Measurements from ENCODE around the gene IGSF21. TPM values are rescaled to one million over a fixed set of nuclear protein-coding genes. Genes with fewer than 3 reads are reported as not detected.

The IGSF21 gene
- total RNA-seq, 1 experiment from 2014 or later = 30.5 TPM

DNA sequence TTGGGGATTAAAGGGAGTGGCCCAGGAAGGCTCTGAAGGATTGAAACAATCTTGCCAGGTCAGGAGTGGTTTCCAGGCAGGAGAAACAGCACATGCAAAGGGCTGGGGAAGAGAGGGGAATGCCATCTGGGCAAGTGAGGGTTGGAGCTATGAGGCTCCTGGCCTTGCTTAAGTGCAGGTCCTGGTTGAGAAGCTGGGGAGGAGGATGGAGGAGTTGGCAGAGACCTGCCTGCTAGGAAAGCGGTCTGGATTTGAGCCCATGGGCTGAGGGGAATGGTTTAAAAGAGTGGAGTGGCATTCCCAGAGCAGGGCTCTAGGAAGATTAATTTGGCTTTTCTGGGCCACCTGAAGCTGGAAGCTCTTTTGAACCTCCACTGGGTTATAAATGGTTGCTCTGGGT, 9.2 kb downstream of the IGSF21 start (continued):
- TF ChIP-seq, protein P1, sequence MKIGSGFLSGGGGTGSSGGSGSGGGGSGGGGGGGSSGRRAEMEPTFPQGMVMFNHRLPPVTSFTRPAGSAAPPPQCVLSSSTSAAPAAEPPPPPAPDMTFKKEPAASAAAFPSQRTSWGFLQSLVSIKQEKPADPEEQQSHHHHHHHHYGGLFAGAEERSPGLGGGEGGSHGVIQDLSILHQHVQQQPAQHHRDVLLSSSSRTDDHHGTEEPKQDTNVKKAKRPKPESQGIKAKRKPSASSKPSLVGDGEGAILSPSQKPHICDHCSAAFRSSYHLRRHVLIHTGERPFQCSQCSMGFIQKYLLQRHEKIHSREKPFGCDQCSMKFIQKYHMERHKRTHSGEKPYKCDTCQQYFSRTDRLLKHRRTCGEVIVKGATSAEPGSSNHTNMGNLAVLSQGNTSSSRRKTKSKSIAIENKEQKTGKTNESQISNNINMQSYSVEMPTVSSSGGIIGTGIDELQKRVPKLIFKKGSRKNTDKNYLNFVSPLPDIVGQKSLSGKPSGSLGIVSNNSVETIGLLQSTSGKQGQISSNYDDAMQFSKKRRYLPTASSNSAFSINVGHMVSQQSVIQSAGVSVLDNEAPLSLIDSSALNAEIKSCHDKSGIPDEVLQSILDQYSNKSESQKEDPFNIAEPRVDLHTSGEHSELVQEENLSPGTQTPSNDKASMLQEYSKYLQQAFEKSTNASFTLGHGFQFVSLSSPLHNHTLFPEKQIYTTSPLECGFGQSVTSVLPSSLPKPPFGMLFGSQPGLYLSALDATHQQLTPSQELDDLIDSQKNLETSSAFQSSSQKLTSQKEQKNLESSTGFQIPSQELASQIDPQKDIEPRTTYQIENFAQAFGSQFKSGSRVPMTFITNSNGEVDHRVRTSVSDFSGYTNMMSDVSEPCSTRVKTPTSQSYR (CRISPR knock-in tag; IDR thresholded peaks at IDR 0.05) = no peak
- TF ChIP-seq TEAD1 (CRISPR knock-in tag; IDR thresholded peaks at IDR 0.05) (no peak), TEAD4 (CRISPR knock-in tag; IDR thresholded peaks at IDR 0.05) (no peak), PRRX2 (CRISPR knock-in tag; IDR thresholded peaks at IDR 0.05) (no peak)
- TF ChIP-seq, protein P2, sequence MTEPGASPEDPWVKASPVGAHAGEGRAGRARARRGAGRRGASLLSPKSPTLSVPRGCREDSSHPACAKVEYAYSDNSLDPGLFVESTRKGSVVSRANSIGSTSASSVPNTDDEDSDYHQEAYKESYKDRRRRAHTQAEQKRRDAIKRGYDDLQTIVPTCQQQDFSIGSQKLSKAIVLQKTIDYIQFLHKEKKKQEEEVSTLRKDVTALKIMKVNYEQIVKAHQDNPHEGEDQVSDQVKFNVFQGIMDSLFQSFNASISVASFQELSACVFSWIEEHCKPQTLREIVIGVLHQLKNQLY (CRISPR knock-in tag; IDR thresholded peaks at IDR 0.05) = no peak

DNA sequence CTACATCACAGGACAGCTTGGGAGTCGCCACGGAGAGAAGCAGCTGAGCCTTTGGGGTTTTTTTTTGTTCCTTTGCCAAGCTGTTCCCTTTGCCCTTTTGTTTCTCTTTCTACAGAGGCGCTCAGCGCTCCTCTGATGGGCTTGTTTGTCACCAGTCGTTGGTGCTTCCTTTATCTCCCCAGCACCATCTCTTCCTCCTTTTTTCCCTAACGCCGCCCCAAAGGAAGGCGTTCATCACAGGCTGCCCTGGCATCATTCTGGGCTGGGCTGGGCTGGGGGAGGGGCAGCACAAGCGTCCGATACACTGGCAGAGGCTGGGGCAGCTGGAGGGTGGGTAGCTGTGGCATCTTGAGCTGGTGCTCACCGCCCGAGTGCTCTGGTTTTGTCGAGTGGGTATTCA, 10.5 kb downstream of the IGSF21 start:
- no peaks in the 10 kb centered on the region for H3K9me3 Mint-ChIP-seq
- ATAC-seq (no peak), DNase-seq (ENCODE audit: low spot score) (no peak)
- H3K27ac Mint-ChIP-seq = no peak overlapping the region
- TF ChIP-seq EMX1 (CRISPR knock-in tag; IDR thresholded peaks at IDR 0.05) = no peak
- no peak for TF ChIP-seq ZNF138 (CRISPR knock-in tag; conservative IDR thresholded peaks at IDR 0.05)
- no peak for TF ChIP-seq AFF4 (CRISPR knock-in tag; IDR thresholded peaks at IDR 0.05; ENCODE audit: borderline replicate concordance)
- TF ChIP-seq, protein P3, sequence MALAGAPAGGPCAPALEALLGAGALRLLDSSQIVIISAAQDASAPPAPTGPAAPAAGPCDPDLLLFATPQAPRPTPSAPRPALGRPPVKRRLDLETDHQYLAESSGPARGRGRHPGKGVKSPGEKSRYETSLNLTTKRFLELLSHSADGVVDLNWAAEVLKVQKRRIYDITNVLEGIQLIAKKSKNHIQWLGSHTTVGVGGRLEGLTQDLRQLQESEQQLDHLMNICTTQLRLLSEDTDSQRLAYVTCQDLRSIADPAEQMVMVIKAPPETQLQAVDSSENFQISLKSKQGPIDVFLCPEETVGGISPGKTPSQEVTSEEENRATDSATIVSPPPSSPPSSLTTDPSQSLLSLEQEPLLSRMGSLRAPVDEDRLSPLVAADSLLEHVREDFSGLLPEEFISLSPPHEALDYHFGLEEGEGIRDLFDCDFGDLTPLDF (CRISPR knock-in tag; IDR thresholded peaks at IDR 0.05) = no peak
- TF ChIP-seq GABPB1 (CRISPR knock-in tag; IDR thresholded peaks at IDR 0.05) = no peak
- TF ChIP-seq SP1 (CRISPR knock-in tag; conservative IDR thresholded peaks at IDR 0.05) = no peak
- TF ChIP-seq, protein P4, sequence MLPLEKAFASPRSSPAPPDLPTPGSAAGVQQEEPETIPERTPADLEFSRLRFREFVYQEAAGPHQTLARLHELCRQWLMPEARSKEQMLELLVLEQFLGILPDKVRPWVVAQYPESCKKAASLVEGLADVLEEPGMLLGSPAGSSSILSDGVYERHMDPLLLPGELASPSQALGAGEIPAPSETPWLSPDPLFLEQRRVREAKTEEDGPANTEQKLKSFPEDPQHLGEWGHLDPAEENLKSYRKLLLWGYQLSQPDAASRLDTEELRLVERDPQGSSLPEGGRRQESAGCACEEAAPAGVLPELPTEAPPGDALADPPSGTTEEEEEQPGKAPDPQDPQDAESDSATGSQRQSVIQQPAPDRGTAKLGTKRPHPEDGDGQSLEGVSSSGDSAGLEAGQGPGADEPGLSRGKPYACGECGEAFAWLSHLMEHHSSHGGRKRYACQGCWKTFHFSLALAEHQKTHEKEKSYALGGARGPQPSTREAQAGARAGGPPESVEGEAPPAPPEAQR (CRISPR knock-in tag; IDR thresholded peaks at IDR 0.05) = no peak
- no peak for TF ChIP-seq PRRX2 (CRISPR knock-in tag; IDR thresholded peaks at IDR 0.05)
- no peak for TF ChIP-seq ZNF219 (CRISPR knock-in tag; IDR thresholded peaks at IDR 0.05; ENCODE audit: borderline replicate concordance)
- POLR2A ChIA-PET = no interaction called here
- CTCF ChIA-PET = interaction anchor here (0.5 to 2.2 kb wide), 5 partner anchors 8 to 534 kb away, joined by 3 to 6 read pairs (median 3); no protein-coding TSS in a partner anchor
- H3K36me3 Mint-ChIP-seq = no peaks in the 10 kb centered on the region
- H3K27me3 Mint-ChIP-seq (ENCODE audit: low read depth) = no peaks in the 10 kb centered on the region; the same call in 1 of the 2 replicates
- H3K4me3 Mint-ChIP-seq = no peak overlapping the region
- peaks cover 36% of the 10 kb centered on the region for H3K4me1 Mint-ChIP-seq

- CTCF ChIA-PET = interaction anchor here (0.5 to 2.2 kb wide), 6 partner anchors 9 to 534 kb away, joined by 3 to 6 read pairs (median 4); no protein-coding TSS in a partner anchor
- DNase-seq (ENCODE audit: low spot score) (no peak), ATAC-seq (no peak; the same call in 1 of the 2 replicates)
- Mint-ChIP-seq H3K27me3 (ENCODE audit: low read depth) (no peaks in the 10 kb centered on the region; the same call in 1 of the 2 replicates), H3K4me3 (no peak overlapping the region), H3K36me3 (no peaks in the 10 kb centered on the region), H3K27ac (no peak overlapping the region), H3K9me3 (no peaks in the 10 kb centered on the region), H3K4me1 (peaks cover 38% of the 10 kb centered on the region)
- TF ChIP-seq, protein P2 (CRISPR knock-in tag; IDR thresholded peaks at IDR 0.05) = no peak
- TF ChIP-seq ESRRA (CRISPR knock-in tag; IDR thresholded peaks at IDR 0.05; ENCODE audit: borderline replicate concordance) = no peak
- TF ChIP-seq, protein P5, sequence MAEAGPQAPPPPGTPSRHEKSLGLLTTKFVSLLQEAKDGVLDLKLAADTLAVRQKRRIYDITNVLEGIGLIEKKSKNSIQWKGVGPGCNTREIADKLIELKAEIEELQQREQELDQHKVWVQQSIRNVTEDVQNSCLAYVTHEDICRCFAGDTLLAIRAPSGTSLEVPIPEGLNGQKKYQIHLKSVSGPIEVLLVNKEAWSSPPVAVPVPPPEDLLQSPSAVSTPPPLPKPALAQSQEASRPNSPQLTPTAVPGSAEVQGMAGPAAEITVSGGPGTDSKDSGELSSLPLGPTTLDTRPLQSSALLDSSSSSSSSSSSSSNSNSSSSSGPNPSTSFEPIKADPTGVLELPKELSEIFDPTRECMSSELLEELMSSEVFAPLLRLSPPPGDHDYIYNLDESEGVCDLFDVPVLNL (CRISPR knock-in tag; IDR thresholded peaks at IDR 0.05; ENCODE audit: borderline replicate concordance, low read depth) = no peak
- TF ChIP-seq, protein P6, sequence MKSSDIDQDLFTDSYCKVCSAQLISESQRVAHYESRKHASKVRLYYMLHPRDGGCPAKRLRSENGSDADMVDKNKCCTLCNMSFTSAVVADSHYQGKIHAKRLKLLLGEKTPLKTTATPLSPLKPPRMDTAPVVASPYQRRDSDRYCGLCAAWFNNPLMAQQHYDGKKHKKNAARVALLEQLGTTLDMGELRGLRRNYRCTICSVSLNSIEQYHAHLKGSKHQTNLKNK (CRISPR knock-in tag; IDR thresholded peaks at IDR 0.05) = no peak
- POLR2A ChIA-PET = no interaction called here
Observed at GRCh38 chr1:18118491-18118890, 10.9 kb downstream of the IGSF21 start.

Measured in WTC11 (cell line).